Measurements from ENCODE around the gene FAM53B. TPM values are rescaled to one million over a fixed set of nuclear protein-coding genes. Genes with fewer than 3 reads are reported as not detected.

The FAM53B gene
- total and polyA plus RNA-seq, 7 experiments from 2014 or later = 3.9 to 51.5 (median 27.7) TPM

DNA sequence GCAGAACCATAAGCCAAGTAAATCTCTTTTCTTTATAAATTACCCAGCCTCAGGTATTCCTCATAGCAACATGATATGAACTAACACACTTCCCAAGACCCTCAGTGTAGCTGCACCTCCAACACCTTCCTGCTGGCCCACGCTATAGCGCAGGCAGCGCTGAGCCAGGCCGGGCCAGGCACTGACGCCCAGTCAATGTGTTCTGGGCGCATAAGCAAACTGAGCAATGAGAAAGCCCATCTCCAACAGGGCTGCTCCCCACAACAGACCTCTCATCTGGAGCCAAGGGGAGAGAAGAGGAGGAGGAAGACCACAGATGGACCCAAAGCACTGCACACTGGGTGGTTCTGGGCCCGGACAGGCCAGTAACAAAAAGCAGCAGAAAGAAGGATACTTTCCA, 40.8 kb downstream of the FAM53B start:
- Histone ChIP-seq H3K27ac (ENCODE audit: low read depth, low read length) (peak overlapping the region; percentile 25), H3K27me3 (ENCODE audit: control insufficient read depth in 2 of 2, insufficient read depth in 2 of 2, low read length in 2 of 2) (no peaks in the 10 kb centered on the region), H3K9me3 (ENCODE audit: control insufficient read depth in 2 of 3, low read length in 3 of 3) (no peaks in the 10 kb centered on the region), H3K4me3 (ENCODE audit: low read length) (no peak overlapping the region), H3K36me3 (ENCODE audit: control insufficient read depth in 2 of 3, insufficient read depth in 3 of 3, low read length in 3 of 3) (peaks cover 0 to 16% (median 6%) of the 10 kb centered on the region in 3 experiments), H3K4me1 (ENCODE audit: control insufficient read depth in 2 of 2, insufficient read depth in 2 of 2, low read length in 2 of 2) (peaks cover 80 to 92% of the 10 kb centered on the region in 2 donors)
- Mint-ChIP-seq H3K27ac (peak overlapping the region; percentile 81 to 98 (median 92)), H3K9me3 (no peaks in the 10 kb centered on the region), H3K36me3 (peaks cover 4 to 36% (median 9%) of the 10 kb centered on the region in 5 donors), H3K4me1 (peaks cover 81 to 98% (median 94%) of the 10 kb centered on the region in 7 donors), H3K4me3 (peak overlapping the region in 9 of 10 donors; percentile 8 to 84 (median 52)), H3K27me3 (no peaks in the 10 kb centered on the region)
- POLR2A ChIA-PET = interaction anchor here (0.9 to 15.1 kb wide), 5 partner anchors 14 to 66 kb away, joined by 3 to 271 read pairs (median 3); no protein-coding TSS in a partner anchor
- intact Hi-C loops (cut with micrococcal nuclease) = no loop called here
- CTCF ChIA-PET = interaction anchor here (1.2 to 7.5 kb wide), 3 partner anchors 14 to 55 kb away, joined by 4 to 81 read pairs (median 11); no protein-coding TSS in a partner anchor
- DNase-seq (no peak), ATAC-seq (no peak)

DNA sequence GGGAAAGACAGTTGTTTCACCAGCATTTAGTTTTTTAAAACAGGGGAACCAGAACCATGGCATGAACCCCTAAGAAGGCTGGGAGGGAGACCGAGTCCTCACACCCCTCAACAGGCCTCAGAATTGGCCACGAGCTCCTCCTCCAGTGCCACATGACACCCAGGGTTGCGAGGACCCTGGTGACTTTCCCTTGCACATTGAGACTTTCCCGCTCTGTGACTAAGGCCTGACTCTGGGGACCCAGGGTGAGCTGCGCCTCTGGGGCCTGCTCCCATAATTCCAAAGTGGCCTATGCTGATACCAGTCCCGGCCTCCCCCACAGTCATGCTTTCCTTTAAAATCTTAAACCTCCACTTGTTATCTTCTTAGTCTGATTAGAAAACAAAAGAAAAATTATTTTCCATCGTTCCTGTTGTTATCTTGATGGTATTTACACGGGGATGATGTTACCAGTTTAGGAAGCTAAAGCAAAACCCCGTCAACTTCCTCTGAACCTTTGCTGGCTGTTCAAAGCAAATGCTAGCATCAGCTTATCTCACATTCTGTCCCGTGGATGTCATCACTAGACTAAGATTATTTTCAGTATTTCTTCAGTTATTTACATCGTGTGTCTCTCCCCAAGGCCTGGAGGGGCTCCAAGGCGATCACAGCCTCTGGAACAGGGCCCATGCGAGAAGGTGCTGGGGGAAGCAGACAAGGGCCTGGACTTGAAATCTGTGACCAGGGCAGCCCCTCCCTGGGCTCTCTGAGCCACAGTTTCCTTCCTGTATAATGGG, 42.1 kb downstream of the FAM53B start:
- ATAC-seq = peak; percentile 56
- peak in 4 of 9 donors; percentile 35 to 49 (median 42) for DNase-seq
- Mint-ChIP-seq H3K27me3 (no peaks in the 10 kb centered on the region), H3K4me1 (peaks cover 83 to 100% (median 96%) of the 10 kb centered on the region in 7 donors), H3K27ac (peak overlapping the region; percentile 81 to 98 (median 94)), H3K36me3 (peaks cover 4 to 42% (median 9%) of the 10 kb centered on the region in 5 donors), H3K4me3 (peak overlapping the region; percentile 51 to 84 (median 74)), H3K9me3 (no peaks in the 10 kb centered on the region)
- ChIA-PET POLR2A (interaction anchor here (0.6 to 15.1 kb wide), 10 partner anchors 10 to 65 kb away, joined by 3 to 271 read pairs (median 5); no protein-coding TSS in a partner anchor), CTCF (interaction anchor here (1.0 to 7.5 kb wide), 7 partner anchors 15 to 54 kb away, joined by 3 to 81 read pairs (median 4); no protein-coding TSS in a partner anchor)
- no peaks in the 10 kb centered on the region for H3K9me3 ChIP-seq (ENCODE audit: control insufficient read depth in 2 of 3, low read length in 3 of 3)
- peaks cover 0 to 16% (median 6%) of the 10 kb centered on the region in 3 experiments for H3K36me3 ChIP-seq (ENCODE audit: control insufficient read depth in 2 of 3, insufficient read depth in 3 of 3, low read length in 3 of 3)
- peak overlapping the region; percentile 67 for H3K27ac ChIP-seq (ENCODE audit: low read depth, low read length)
- no peak overlapping the region for H3K4me3 ChIP-seq (ENCODE audit: low read length)
- intact Hi-C loops (cut with micrococcal nuclease) = loop anchor here in 1 of 2 donors (1.0 kb wide), 2 partner anchors 17 to 39 kb away; no protein-coding TSS in a partner anchor
- no peaks in the 10 kb centered on the region for H3K27me3 ChIP-seq (ENCODE audit: control insufficient read depth in 2 of 2, insufficient read depth in 2 of 2, low read length in 2 of 2)
- H3K4me1 ChIP-seq (ENCODE audit: control insufficient read depth in 2 of 2, insufficient read depth in 2 of 2, low read length in 2 of 2) = peaks cover 88 to 94% of the 10 kb centered on the region in 2 donors

DNA sequence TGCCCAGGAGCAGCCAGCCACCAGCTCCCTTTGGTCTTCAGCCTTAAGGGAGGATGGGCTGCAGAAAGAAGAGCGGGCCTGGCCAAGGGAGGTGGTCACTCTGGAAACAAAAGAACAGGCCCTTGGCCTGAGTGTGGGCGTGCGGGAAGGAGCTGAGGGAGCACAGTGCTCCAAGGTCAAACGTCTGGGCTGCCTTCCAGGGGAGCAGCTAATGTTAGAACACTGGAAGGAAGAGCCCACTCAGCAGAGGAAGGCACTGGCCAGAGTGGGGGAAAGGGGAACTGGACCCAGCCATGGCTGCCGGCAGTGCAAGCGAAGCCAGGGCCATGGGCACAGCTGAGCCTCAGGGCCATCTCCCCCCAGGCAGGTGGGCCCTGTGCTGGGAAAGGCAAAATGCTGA, 42.7 kb downstream of the FAM53B start:
- no peak for DNase-seq
- CTCF ChIA-PET = interaction anchor here (1.3 to 7.5 kb wide), 6 partner anchors 16 to 54 kb away, joined by 3 to 81 read pairs (median 5); no protein-coding TSS in a partner anchor
- no peaks in the 10 kb centered on the region for H3K9me3 Mint-ChIP-seq
- no peak overlapping the region for H3K4me3 ChIP-seq (ENCODE audit: low read length)
- POLR2A ChIA-PET = interaction anchor here (1.0 to 15.1 kb wide), 9 partner anchors 9 to 65 kb away, joined by 3 to 271 read pairs (median 5); no protein-coding TSS in a partner anchor
- no peaks in the 10 kb centered on the region for H3K9me3 ChIP-seq (ENCODE audit: control insufficient read depth in 2 of 3, low read length in 3 of 3)
- H3K4me3 Mint-ChIP-seq = peak overlapping the region; percentile 43 to 84 (median 58)
- ATAC-seq = no peak
- H3K4me1 ChIP-seq (ENCODE audit: control insufficient read depth in 2 of 2, insufficient read depth in 2 of 2, low read length in 2 of 2) = peaks cover 94% of the 10 kb centered on the region in 2 donors
- peaks cover 4 to 43% (median 9%) of the 10 kb centered on the region in 5 donors for H3K36me3 Mint-ChIP-seq
- H3K27me3 Mint-ChIP-seq = no peaks in the 10 kb centered on the region
- intact Hi-C loops (cut with micrococcal nuclease) = no loop called here
- H3K36me3 ChIP-seq (ENCODE audit: control insufficient read depth in 2 of 3, insufficient read depth in 3 of 3, low read length in 3 of 3) = peaks cover 0 to 13% (median 5%) of the 10 kb centered on the region in 3 experiments
- no peaks in the 10 kb centered on the region for H3K27me3 ChIP-seq (ENCODE audit: control insufficient read depth in 2 of 2, insufficient read depth in 2 of 2, low read length in 2 of 2)
- H3K27ac ChIP-seq (ENCODE audit: low read depth, low read length) = peak overlapping the region; percentile 67
- peak overlapping the region; percentile 66 to 98 (median 92) for H3K27ac Mint-ChIP-seq
- peaks cover 85 to 100% (median 96%) of the 10 kb centered on the region in 7 donors for H3K4me1 Mint-ChIP-seq

DNA sequence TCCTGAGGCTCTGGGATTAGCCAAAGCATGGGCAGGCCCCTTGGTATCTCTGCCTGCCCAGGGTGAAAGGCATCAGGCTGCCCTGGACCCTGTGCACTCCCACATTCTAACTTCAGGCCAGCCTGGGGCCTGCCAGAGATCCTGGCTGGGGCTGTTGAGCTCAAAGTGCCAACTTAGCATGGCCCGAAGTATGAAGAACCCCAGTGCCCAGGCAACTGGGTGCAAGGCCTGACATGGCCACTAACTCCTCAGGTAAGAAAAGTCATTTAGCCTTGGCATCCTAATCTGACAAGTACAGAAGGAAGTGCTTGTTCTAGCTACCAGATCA, 43.2 kb downstream of the FAM53B start:
- DNase-seq (no peak), ATAC-seq (no peak)
- Histone ChIP-seq H3K9me3 (ENCODE audit: control insufficient read depth in 2 of 3, low read length in 3 of 3) (no peaks in the 10 kb centered on the region), H3K27ac (ENCODE audit: low read depth, low read length) (peak overlapping the region; percentile 67), H3K36me3 (ENCODE audit: control insufficient read depth in 2 of 3, insufficient read depth in 3 of 3, low read length in 3 of 3) (peaks cover 0 to 8% (median 1%) of the 10 kb centered on the region in 3 experiments), H3K27me3 (ENCODE audit: control insufficient read depth in 2 of 2, insufficient read depth in 2 of 2, low read length in 2 of 2) (no peaks in the 10 kb centered on the region), H3K4me1 (ENCODE audit: control insufficient read depth in 2 of 2, insufficient read depth in 2 of 2, low read length in 2 of 2) (peaks cover 94% of the 10 kb centered on the region in 2 donors), H3K4me3 (ENCODE audit: low read length) (no peak overlapping the region)
- Mint-ChIP-seq H3K9me3 (no peaks in the 10 kb centered on the region), H3K36me3 (peaks cover 0 to 44% (median 9%) of the 10 kb centered on the region in 5 donors), H3K27ac (peak overlapping the region; percentile 66 to 94 (median 89)), H3K4me3 (peak overlapping the region; percentile 43 to 84 (median 58)), H3K27me3 (no peaks in the 10 kb centered on the region), H3K4me1 (peaks cover 85 to 100% (median 96%) of the 10 kb centered on the region in 7 donors)
- intact Hi-C loops (cut with micrococcal nuclease) = no loop called here
- CTCF ChIA-PET = interaction anchor here (1.3 to 7.5 kb wide), 6 partner anchors 17 to 53 kb away, joined by 3 to 81 read pairs (median 5); no protein-coding TSS in a partner anchor
- POLR2A ChIA-PET = interaction anchor here (0.6 to 15.1 kb wide), 10 partner anchors 9 to 64 kb away, joined by 3 to 271 read pairs (median 4); no protein-coding TSS in a partner anchor

DNA sequence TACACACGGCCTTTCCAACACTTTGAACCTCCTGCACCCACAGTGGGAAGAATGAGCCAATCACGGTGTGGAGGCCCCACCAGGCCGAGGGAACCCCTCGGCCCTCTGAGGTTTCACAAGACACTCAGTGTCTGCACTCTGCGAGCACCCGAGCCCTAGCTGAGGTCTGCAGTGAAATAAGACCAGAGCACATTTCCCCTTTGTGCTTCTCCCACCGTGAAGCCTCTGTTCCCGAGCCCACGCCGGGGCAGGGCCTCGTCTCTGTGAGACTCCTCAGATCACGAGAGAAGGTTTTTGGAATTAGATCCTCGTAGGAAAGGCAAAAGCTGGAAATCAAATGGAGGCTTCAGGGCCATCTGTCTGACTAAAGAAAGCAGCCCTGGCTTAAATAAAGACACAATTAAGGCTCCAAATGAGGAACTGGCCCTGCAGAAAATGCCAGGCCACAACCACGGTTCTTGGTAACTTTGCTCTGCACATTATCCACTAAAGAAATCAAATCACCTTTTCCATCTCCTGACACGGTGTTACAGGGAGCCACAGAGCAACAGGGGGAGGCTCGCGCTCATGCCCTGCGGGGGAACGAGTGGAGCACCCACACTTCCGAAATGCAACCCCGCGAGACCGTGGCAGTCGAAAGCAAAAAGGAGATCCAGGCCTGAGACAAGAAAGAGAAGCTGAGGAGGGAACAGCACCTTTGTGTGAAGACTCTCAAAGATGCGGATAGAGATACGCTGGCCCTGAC, 43.7 kb downstream of the FAM53B start:
- H3K4me1 ChIP-seq (ENCODE audit: control insufficient read depth in 2 of 2, insufficient read depth in 2 of 2, low read length in 2 of 2) = peaks cover 90 to 94% of the 10 kb centered on the region in 2 donors
- Mint-ChIP-seq H3K4me3 (peak overlapping the region in 8 of 10 donors; percentile 2 to 84 (median 54)), H3K9me3 (no peaks in the 10 kb centered on the region), H3K36me3 (peaks cover 0 to 46% (median 9%) of the 10 kb centered on the region in 5 donors), H3K27me3 (no peaks in the 10 kb centered on the region), H3K27ac (peak overlapping the region in 8 of 9 donors; percentile 47 to 97 (median 90)), H3K4me1 (peaks cover 86 to 100% (median 99%) of the 10 kb centered on the region in 7 donors)
- H3K9me3 ChIP-seq (ENCODE audit: control insufficient read depth in 2 of 3, low read length in 3 of 3) = no peaks in the 10 kb centered on the region
- intact Hi-C loops (cut with micrococcal nuclease) = no loop called here
- H3K27me3 ChIP-seq (ENCODE audit: control insufficient read depth in 2 of 2, insufficient read depth in 2 of 2, low read length in 2 of 2) = no peaks in the 10 kb centered on the region
- no peak overlapping the region for H3K4me3 ChIP-seq (ENCODE audit: low read length)
- ATAC-seq (no peak), DNase-seq (no peak)
- ChIA-PET POLR2A (interaction anchor here (0.6 to 15.1 kb wide), 7 partner anchors 8 to 53 kb away, joined by 3 to 271 read pairs (median 4); no protein-coding TSS in a partner anchor), CTCF (interaction anchor here (0.8 to 7.5 kb wide), 6 partner anchors 17 to 53 kb away, joined by 3 to 81 read pairs (median 5); no protein-coding TSS in a partner anchor)
- H3K27ac ChIP-seq (ENCODE audit: low read depth, low read length) = no peak overlapping the region
- peaks cover 0 to 6% (median 0%) of the 10 kb centered on the region in 3 experiments for H3K36me3 ChIP-seq (ENCODE audit: control insufficient read depth in 2 of 3, insufficient read depth in 3 of 3, low read length in 3 of 3)

All from naive thymus-derived CD4-positive, alpha-beta T cell (primary cell).